ENCODE measurements around the gene TENM3. TPM values are rescaled to one million over a fixed set of nuclear protein-coding genes. Genes with fewer than 3 reads are reported as not detected.

The TENM3 gene
- total and polyA plus RNA-seq, 10 of the 15 experiments (the other 5 are each of a cell fraction or from before 2014, with no cell fraction given) = 0.01 to 1.7 (median 0.08) TPM; not detected in 2

GRCh38 chr4:182842759-182843390 lies 599.7 kb downstream of the TENM3 start:
- TF ChIP-seq MTA3 (IDR thresholded peaks at IDR 0.05; ENCODE audit: borderline replicate concordance, low read length) = no peak
- TF ChIP-seq SREBF2 (IDR thresholded peaks at IDR 0.05; ENCODE audit: low read length) = no peak
- TF ChIP-seq JUNB (IDR thresholded peaks at IDR 0.05) = no peak
- no peak for TF ChIP-seq RBBP5 (conservative IDR thresholded peaks at IDR 0.05)
- no peak for TF ChIP-seq TBL1XR1 (IDR thresholded peaks at IDR 0.05; ENCODE audit: low read depth, low read length)
- no peak for TF ChIP-seq DPF2 (IDR thresholded peaks at IDR 0.05)
- TF ChIP-seq POLR2AphosphoS5 (IDR thresholded peaks at IDR 0.05; ENCODE audit: low read length) = no peak
- TF ChIP-seq HDAC2 (IDR thresholded peaks at IDR 0.05) = no peak
- TF ChIP-seq ZNF622 (IDR thresholded peaks at IDR 0.05) = no peak
- no peak for TF ChIP-seq MEF2A (IDR thresholded peaks at IDR 0.05; ENCODE audit: insufficient read depth, low read depth, low read length)
- no peak for TF ChIP-seq ZNF24 (IDR thresholded peaks at IDR 0.05)
- TF ChIP-seq SMAD1 (IDR thresholded peaks at IDR 0.05; ENCODE audit: low read depth, partially characterized antibody) = no peak
- SMC1A ChIA-PET (ENCODE audit: uncharacterized antibody, unreplicated experiment) = interaction anchor here (1.6 kb wide), 1 partner anchor 22 kb away, joined by 3 read pairs; no protein-coding TSS in a partner anchor
- POLR2A ChIA-PET = no interaction called here
- no TSS peak for BruUV-seq (replicated peaks)
- H3K36me3 ChIP-seq (ENCODE audit: control insufficient read depth in 2 of 2, insufficient read depth in 2 of 2, low read length in 1 of 2) = no peaks in the 10 kb centered on the region
- H3K4me1 ChIP-seq (ENCODE audit: control insufficient read depth, insufficient read depth, low read length) = no peaks in the 10 kb centered on the region
- H3K4me3 ChIP-seq = no peak overlapping the region
- H4K20me1 ChIP-seq (ENCODE audit: control insufficient read depth, insufficient read depth) = no peaks in the 10 kb centered on the region
- in situ Hi-C loops (cut with MboI) (no loop called here), intact Hi-C loops (cut with micrococcal nuclease; ENCODE audit: unreplicated experiment) (no loop called here)
- no peak overlapping the region for H3K27ac ChIP-seq (ENCODE audit: control insufficient read depth, insufficient read depth)
- RAD21 ChIA-PET (ENCODE audit: unreplicated experiment) = no interaction called here
- H3K9ac ChIP-seq (ENCODE audit: control insufficient read depth, insufficient read depth, low read length) = no peak overlapping the region
- peaks cover 0 to 3% of the 10 kb centered on the region in 2 experiments; a peak in 1 of 4 replicates for H3K27me3 ChIP-seq (replicated peaks in 1 of 2; ENCODE audit: control insufficient read depth in 2 of 2, insufficient read depth in 2 of 2, low read length in 1 of 2)
- DNase-seq (ENCODE audit: low read depth, low spot score) (no peak), ATAC-seq (no peak), FAIRE-seq (no peak)
- H3K9me3 ChIP-seq (replicated peaks; ENCODE audit: control insufficient read depth, insufficient read depth, low read length) = no peaks in the 10 kb centered on the region
- H2AFZ ChIP-seq (ENCODE audit: control insufficient read depth, low read depth, low read length) = no peak overlapping the region
- H3K79me2 ChIP-seq (ENCODE audit: control insufficient read depth, insufficient read depth, low read length) = no peaks in the 10 kb centered on the region
- WGBS (ENCODE audit: insufficient coverage, insufficient replicate concordance, low lambda C conversion rate, missing lambda C conversion rate) = 37% methylated on average over 17 of the region's 17 CpGs
- CTCF ChIA-PET = interaction anchor here (1.3 kb wide), 1 partner anchor 26 kb away, joined by 5 read pairs; no protein-coding TSS in a partner anchor
- no peak overlapping the region for H3K4me2 ChIP-seq (ENCODE audit: control insufficient read depth, insufficient read depth)

Measured in GM12878 (cell line).